GM10248 (cell line): ENCODE results near the gene ADAMTSL3.

Experiments
- CTCF ChIA-PET: fragments of 300-600 bp; sonication (Branson Sonifier 250); formaldehyde crosslinking; extraction: SDS; loops from one replicate; lab custom pipeline; 2021; ENCODE audit warnings: antibody characterized with exemption; lab: Yijun Ruan, JAX
- POLR2A ChIA-PET: fragments of 350-650 bp; sonication (Branson Sonifier 250); formaldehyde crosslinking; extraction: SDS; loops from one replicate; lab custom pipeline; 2020; ENCODE audit warnings: antibody characterized with exemption; lab: Yijun Ruan, JAX
- DNase-seq: peaks from one replicate; pipeline ENCODE4 v3.0.0; 2012; ENCODE audit errors: extremely low spot score
- TF ChIP-seq, protein P1 (sequence below): IDR thresholded peaks from 2 replicates; pipeline ENCODE4 v1.5.1; 2012; ENCODE audit warnings: mild to moderate bottlenecking, low read depth; ENCODE audit errors: extremely low read depth, missing control alignments, control extremely low read depth

Gene ADAMTSL3

DNA sequence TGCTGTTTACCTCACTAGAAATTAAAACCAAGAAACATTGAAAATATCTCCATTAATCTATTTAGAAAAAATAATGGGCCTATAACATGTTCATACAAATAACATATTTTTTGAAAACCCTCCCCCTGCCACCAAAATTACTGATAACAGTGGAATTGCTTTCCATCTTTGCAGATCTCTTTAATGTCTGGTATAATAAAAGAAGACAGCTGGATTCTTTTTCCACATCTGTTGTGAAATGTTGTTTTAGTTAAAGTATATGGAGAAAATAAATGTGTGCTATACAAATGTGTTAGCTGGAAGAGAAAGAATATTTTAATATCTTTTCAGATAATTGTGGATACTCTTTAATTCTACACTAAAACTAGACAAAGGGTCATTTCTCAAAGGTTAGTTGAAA lies 330.7 kb downstream of the ADAMTSL3 start:
- POLR2A ChIA-PET: no interaction called here
- DNase-seq: no peak
- TF ChIP-seq, protein P1, sequence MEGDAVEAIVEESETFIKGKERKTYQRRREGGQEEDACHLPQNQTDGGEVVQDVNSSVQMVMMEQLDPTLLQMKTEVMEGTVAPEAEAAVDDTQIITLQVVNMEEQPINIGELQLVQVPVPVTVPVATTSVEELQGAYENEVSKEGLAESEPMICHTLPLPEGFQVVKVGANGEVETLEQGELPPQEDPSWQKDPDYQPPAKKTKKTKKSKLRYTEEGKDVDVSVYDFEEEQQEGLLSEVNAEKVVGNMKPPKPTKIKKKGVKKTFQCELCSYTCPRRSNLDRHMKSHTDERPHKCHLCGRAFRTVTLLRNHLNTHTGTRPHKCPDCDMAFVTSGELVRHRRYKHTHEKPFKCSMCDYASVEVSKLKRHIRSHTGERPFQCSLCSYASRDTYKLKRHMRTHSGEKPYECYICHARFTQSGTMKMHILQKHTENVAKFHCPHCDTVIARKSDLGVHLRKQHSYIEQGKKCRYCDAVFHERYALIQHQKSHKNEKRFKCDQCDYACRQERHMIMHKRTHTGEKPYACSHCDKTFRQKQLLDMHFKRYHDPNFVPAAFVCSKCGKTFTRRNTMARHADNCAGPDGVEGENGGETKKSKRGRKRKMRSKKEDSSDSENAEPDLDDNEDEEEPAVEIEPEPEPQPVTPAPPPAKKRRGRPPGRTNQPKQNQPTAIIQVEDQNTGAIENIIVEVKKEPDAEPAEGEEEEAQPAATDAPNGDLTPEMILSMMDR: no peak
- CTCF ChIA-PET: interaction anchor here (1.4 to 4.0 kb wide), 4 partner anchors 8 to 13 kb away, joined by 3 to 21 read pairs (median 4); no protein-coding TSS in a partner anchor

DNA sequence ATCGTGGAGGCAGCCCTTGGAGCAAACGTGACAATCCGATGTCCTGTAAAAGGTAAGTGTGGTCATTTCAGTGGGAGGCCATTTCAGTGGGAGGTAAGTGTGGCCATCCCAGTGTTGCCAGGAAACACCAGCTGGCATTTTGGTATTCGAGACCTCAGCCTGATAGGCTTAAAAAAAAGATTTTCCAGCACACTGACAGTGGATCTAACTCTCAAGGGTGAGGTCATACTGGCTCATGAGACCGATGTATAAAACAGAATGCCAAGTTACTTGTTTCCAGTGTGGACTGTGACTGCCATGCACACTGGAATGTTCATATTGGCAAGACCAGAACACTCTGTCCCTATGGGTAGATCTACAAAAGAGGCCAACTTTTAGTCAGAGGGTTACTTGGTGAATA lies 337.2 kb downstream of the ADAMTSL3 start:
- ChIA-PET CTCF (interaction anchor here (1.2 to 3.2 kb wide), 4 partner anchors 10 to 51 kb away, joined by 3 to 21 read pairs (median 4); no protein-coding TSS in a partner anchor), POLR2A (no interaction called here)
- DNase-seq: no peak
- TF ChIP-seq, protein P1: no peak

- peak; percentile 38 for DNase-seq
- ChIA-PET CTCF (interaction anchor here (1.0 to 3.2 kb wide), 9 partner anchors 9 to 258 kb away, joined by 3 to 21 read pairs (median 6); no protein-coding TSS in a partner anchor), POLR2A (interaction anchor here (0.6 kb wide), 1 partner anchor 216 kb away, joined by 3 read pairs; no protein-coding TSS in a partner anchor)
- TF ChIP-seq, protein P1: no peak
Observed at GRCh38 chr15:83992324-83993031, 338.6 kb downstream of the ADAMTSL3 start.

- ChIA-PET CTCF (interaction anchor here (0.8 to 3.2 kb wide), 12 partner anchors 8 to 421 kb away, joined by 3 to 21 read pairs (median 4); no protein-coding TSS in a partner anchor), POLR2A (no interaction called here)
Observed at GRCh38 chr15:83993591-83993990, 339.7 kb downstream of the ADAMTSL3 start.

DNA sequence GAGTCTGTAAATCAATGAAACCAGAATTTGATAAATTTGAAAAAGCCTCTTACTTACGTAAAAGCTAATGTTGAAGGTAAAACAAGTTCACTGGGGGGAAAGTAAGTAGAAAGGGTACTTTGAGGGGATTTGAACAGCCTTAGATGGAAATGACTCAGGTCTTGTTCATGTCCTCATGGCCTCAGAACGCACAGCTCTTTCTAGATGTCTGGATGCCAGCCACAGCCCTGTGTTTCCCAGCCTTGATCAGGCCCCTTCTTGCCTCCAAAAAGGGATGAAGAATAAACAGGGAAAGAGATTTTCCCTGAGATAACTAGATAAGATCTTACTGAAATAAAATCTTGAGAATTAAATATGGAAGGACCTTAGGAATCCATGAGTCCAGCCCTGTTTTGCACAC lies 344.6 kb downstream of the ADAMTSL3 start:
- DNase-seq: no peak
- TF ChIP-seq, protein P1: no peak
- ChIA-PET POLR2A (no interaction called here), CTCF (no interaction called here)

More at GRCh38 chr15:83993591-83993990, 339.7 kb downstream of the ADAMTSL3 start:
- DNase-seq: no peak
- TF ChIP-seq, protein P1: no peak

DNA sequence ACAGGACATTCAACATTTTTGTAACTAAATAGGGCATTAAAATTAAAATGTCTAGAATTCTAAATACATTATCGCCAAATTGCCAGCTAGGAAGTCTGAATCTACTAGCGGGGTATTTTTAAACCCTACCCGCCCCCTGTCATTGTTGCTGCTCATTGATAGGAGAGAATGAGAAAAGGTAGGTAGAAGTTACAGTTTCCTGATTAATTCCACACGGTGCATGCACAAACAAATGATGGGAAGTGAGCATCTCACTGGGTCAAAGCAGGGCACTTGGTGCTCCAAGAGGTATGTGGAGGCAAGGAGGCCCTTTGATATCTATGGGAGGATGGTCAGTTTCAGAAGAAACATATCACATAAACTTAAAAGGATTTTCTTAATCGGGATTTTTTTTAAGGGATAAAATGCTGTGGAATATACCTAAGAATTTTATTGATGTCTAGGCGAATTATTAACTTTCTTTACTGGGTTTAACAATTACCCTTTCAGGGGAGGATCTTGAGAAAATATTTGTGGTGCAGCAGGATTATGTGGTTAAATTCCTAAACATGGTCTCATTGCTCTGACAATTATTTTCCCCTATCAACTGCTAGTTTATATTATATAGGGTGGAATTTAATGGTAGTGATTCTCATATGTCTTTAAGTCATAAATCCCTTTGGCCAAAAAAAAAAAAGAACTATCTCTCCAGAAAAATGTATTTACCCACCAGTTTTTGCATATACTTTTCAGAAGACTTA lies 345.6 kb downstream of the ADAMTSL3 start:
- DNase-seq: no peak
- TF ChIP-seq, protein P1: no peak
- CTCF ChIA-PET: interaction anchor here (0.6 kb wide), 1 partner anchor 25 kb away, joined by 3 read pairs; no protein-coding TSS in a partner anchor
- POLR2A ChIA-PET: no interaction called here
